Stimulated activated CD4-positive, alpha-beta T cell treated with anti-CD3 and anti-CD28 coated beads, Interleukin-12 subunit alpha, Interleukin-12 subunit beta, amount 100 ng/mL, for 4 hours (primary cell): ENCODE data around the gene MAMDC2.

Experiments used
- DNase-seq: peaks from one replicate; pipeline ENCODE4 v3.0.0-alpha.2; 2020

MAMDC2 gene

DNA sequence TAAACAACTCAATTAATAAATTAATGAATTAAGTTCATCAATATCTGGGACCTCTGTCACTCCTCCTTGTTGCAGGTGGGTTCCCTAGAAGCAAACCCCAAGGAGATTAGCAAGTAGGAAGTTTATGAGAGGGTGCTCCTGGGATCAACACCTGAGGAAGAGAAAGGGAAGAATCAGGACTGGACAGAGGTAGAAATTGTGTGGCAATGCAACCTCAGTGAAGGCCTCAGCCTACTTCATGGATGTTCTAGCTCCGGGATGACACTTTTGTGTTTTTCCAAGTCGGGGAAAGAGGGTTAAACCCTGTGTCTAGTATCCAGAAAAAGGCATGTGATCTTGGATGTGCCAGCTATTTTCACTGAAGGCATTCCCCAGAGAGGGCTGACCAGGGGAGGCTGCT is 23.2 kb downstream of the MAMDC2 start:
- DNase-seq = no peak

GRCh38 chr9:70069704-70070103 is 26.1 kb downstream of the MAMDC2 start:
- no peak for DNase-seq

DNA sequence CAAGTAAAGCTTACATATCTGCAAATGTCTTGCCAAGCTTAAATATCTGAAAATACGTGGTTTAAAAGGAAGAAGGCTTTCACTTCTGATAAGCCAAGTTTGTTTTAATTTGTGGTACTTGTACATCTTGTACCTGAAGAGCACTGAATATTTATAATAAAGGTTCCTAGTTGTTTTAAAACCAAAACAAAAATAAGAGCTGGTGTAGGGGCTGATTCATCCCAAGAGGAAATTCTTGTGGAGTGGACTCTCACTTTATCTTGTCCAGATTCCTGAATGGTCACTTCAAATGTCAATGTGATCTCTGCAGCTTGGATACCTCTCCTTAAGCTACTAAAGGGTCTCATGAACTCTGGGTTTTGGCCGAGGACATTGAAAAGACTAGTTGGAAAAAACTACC is 29.5 kb downstream of the MAMDC2 start:
- DNase-seq = no peak

DNA sequence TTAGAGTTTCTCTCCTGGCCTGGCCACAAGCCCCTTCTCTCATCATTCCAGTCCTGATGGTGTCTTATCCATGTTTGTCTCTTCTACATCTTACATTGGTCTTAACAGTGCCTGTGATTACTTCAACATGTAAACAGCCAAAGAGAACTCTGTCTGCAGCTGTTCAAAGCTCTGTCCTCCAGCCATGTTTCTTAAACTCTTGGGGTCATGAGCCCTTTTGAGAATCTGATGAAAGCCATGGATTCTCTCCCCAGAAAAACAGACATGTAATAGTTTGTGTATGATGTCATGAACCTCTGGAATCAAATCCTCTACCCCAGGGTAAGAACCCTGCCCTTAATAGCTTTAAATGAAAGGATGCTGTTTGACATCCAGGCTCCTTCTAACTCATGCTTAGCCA is 30.1 kb downstream of the MAMDC2 start:
- no peak for DNase-seq

DNA sequence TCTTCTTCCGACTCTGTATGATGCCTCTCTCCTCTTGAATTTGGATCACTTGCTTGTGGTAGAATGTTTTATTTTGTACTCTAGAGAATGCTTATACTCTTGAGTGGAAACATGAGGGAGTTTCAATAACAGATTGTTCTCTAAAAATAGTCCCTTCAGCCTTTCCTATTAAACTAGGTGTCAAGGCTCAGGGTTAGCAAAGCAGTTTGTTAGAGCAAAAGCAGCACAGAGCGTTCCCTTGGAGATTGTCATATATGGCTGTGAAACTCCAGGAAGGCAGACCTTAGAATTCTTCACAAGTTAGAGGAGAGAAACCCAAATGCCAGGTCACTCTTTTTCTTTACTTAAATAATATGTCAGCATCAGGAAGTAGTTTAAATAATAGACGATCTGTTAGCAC is 33.0 kb downstream of the MAMDC2 start:
- no peak for DNase-seq

DNA sequence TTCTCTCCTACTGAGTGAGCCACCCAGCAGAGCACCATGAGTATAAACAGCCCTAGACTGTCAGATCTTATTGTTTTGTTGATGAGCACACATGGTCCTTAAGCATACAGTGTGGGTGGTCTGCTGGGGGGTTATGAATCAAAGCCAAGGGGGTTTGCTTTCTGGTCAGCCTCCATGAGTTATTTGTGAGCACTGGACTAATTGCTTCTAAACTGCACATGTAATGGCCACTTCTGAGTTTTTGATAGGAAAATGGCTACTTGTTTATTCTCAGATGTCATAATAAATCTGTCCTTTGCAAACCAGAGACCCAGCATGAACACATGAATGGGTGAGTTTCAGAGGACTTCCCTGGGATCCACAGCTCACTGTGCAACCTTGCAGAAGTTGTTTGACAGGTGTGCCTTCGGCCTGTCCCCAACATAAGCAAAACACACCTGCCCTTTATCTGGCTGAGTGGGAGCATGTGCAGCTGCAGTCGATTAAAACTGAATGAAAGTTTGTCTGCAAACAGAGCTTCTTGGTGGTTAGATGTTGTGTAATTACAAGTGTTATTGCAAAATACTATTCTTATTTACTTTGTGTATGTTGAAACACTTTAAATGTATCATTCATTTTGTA is 35.9 kb downstream of the MAMDC2 start:
- no peak for DNase-seq

- DNase-seq = no peak
Measured at GRCh38 chr9:70080481-70081119, 37.0 kb downstream of the MAMDC2 start.

GRCh38 chr9:70081120-70081495 is 37.5 kb downstream of the MAMDC2 start:
- DNase-seq = no peak

DNA sequence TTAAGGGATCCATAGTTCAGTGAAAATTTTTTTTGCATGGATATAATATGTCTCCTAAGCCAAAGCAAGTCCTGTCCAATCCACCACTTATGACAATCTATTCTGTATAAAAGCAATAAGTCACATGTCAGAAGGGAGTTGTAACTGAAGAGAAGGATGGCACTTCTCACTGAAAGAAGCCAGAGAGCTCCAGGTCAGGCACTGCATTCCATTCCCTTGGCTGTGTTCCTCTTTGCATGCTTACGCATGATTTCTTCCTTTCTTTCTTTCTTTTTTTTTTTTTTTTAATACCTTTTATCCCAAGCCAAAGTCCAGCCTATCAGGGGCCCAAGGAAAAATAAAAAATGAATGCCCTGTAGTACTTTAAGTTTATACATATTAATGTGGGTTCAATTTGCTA is 39.8 kb downstream of the MAMDC2 start:
- DNase-seq = no peak

DNA sequence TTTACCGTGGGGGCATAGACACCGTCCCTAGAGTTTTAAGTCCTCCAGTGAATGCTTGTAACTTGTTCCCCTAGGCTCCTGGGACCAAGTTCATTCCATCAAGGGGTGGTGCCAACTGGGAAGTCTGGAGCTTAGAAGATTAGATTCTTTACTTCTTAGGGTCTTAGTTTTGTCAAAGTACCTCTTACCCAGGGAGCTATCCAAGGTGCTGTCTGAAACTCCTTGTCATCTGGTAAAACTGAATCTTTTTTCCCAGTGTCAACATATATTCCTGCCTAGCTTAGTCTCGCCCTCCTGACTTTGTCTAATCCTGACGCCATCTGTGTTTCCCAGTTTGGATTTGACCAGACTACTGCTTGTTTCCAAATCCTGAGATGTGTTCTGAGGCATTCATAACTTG is 41.6 kb downstream of the MAMDC2 start:
- DNase-seq = no peak

DNA sequence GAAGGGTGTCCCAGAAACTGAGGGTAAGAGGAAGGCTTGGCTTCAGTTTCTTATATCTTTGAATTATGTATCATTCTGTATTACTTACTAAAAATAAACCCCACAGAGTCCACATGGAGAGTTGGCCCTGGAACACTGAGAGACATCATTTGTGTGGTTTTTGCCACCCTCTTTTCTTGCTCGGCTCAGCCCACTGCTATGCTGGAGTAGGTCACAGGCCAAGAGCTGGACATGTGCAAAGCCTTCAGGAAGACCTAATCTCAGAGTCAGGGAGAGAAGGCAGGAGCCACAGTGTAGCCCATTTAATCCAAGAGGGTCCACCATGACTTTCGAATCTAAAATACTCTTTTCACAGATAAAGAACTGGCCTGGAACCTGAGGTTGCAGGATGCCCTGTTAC is 47.5 kb downstream of the MAMDC2 start:
- no peak for DNase-seq

DNA sequence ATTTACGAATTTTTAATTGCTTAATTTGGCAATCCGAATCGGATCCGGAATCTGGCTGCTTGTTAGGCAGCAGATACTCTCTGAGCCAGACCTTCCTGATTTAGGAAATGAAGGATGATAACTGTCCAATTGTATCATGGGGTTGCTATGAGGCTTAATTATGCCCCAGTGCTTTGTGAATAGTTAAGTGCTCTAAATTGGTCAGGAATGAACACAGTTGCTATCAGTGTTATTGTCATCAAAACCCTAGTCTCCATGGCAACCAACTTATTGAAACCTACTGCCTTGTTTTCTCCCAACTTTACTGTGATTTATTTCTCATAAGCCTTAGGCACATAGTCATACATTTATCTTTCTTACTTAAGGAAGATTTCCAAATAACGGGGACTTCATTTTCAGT is 47.9 kb downstream of the MAMDC2 start:
- no peak for DNase-seq

GRCh38 chr9:70092190-70092589 is 48.5 kb downstream of the MAMDC2 start:
- DNase-seq = no peak

GRCh38 chr9:70093095-70093494 is 49.4 kb downstream of the MAMDC2 start:
- DNase-seq = no peak

GRCh38 chr9:70093944-70094343 is 50.3 kb downstream of the MAMDC2 start:
- DNase-seq = no peak

GRCh38 chr9:70094747-70095146 is 51.1 kb downstream of the MAMDC2 start:
- DNase-seq = no peak

DNA sequence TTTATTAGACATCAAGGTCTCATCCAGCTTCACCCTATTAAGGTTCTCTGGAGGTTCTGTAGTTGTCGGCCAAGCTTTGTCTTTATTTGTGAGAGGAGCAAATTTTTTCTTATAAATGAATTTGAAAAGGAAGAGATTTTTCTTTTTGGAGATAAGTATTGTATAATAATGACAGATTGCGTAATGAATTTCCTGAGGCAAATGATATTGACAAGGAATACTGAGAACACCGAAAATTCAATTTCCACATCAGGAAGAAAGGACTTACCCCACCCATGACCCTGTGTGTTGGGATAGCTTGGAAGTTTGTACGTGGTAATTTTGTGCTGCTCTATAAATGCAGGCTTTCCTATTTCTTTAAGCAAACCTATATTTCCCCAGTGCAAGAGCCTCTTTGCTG is 53.5 kb downstream of the MAMDC2 start:
- DNase-seq = no peak

DNA sequence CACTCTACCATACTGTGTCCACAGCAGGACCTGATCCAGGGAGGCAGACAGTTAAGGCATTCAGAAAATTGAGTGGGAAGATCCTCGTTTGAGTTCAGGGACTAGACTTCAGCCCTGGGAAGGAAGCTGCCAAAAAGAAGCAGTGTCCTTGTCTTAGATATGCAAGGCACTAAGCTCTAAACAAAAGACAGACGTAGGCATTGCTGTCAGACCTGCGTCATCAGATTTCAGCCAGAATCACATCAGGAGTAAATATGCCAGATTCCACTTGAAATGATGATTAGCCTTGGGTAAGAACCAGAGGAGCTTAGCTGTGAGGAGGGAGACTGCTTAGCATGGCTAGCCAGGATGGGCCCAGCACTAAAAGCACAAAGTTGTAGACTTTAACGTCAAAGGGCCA is 56.7 kb downstream of the MAMDC2 start:
- DNase-seq = no peak

DNA sequence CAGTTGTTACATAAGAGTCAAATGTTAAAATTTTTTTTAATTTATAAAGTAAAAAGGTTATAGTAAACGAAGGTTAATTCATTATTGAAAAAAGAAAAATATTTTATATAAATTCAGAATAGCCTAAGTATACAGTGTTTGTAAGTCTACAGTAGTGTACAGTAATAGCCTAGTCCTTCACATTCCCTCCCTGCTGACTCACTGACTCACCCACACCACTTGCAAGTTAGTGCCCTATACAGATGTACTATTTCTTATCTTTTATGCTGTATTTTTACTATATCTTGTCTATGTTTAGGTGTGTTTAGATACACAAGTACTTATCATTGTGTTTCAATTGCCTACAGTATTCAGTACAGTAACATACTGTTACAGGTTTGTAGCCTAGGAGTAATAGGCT is 57.6 kb downstream of the MAMDC2 start:
- no peak for DNase-seq

GRCh38 chr9:70105147-70105546 is 61.5 kb downstream of the MAMDC2 start:
- DNase-seq = no peak

DNA sequence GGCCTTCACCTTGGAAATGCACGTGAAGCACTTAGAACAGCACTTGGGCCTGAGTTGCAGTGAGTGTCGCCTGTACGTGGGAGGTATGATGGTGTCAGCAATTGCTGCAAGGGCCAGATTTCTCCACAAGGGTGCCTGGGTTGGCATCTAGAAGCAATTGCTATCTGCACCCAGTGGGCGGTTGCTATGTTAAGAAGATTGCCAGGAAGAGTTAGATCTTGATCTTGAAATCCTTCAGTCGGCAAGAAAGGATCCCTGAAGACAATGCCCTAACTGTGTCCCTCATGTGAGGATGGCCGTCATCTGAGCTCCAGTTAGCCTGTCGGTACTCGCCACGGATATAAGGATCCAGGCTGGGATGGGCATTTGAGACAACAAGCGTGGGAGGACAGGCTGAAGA is 62.9 kb downstream of the MAMDC2 start:
- no peak for DNase-seq

GRCh38 chr9:70107558-70107957 is 63.9 kb downstream of the MAMDC2 start:
- DNase-seq = no peak

- no peak for DNase-seq
Measured at GRCh38 chr9:70108181-70108580, 64.5 kb downstream of the MAMDC2 start.

GRCh38 chr9:70110194-70111041 is 66.8 kb downstream of the MAMDC2 start:
- DNase-seq = no peak
